22Rv1 (cell line): ENCODE results near the gene TRAK1.

Experiments used
- H3K27ac ChIP-seq: fragments of 450-650 bp; 2 replicates; pipeline ENCODE4 v1.5.1; 2017
- CTCF ChIP-seq: fragments of 450-650 bp; IDR thresholded peaks from 2 replicates; pipeline ENCODE4 v1.5.1; 2017; ENCODE audit warnings: mild to moderate bottlenecking
- ZFX ChIP-seq: fragments of 450-650 bp; IDR thresholded peaks from 2 replicates; pipeline ENCODE4 v1.6.1; 2017; ENCODE audit warnings: antibody characterized with exemption, borderline replicate concordance

TRAK1 gene

GRCh38 chr3:42129014-42129953 is 38.1 kb downstream of the TRAK1 start:
- H3K27ac ChIP-seq: peak overlapping the region; percentile 79

GRCh38 chr3:42130007-42130328 is 38.8 kb downstream of the TRAK1 start:
- TF ChIP-seq CTCF: no peak
- no peak for TF ChIP-seq ZFX
- H3K27ac ChIP-seq: peak overlapping the region; percentile 79

More at GRCh38 chr3:42129014-42129953, 38.1 kb downstream of the TRAK1 start:
- TF ChIP-seq CTCF (no peak), ZFX (no peak)

DNA sequence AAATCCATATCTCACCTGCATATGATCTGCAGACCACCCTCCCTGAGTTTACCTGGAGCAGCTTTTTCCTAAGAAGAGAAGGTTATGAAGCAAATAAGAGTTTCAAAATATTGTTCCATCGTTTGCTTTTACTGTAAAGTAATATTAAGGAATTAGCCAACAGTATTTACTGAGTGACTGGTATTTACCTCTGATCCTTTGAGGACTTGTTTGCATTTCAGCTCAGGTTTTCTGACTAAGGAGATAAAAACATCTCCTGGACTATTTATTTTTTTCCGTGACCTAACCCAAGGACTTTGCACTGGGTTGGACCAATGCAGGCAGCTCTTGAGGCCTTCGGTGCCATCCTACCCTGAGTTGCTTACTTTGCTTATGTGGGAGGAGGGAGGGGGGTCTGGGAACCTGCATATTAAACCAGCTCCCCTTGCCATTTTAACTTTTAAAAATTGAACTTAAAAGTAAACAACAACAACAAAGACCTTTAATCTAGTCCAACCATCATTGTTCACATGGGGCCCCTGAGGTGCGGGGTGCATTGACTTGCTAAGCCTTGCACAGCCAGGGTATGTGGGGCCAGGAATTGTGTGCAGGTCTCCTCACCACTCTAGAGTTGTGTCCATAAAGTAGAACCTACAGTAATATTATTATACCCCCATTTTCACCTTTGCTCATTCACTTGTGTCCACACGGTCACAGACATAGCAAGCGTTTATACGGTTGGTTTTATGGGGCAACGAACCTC is 39.3 kb downstream of the TRAK1 start:
- TF ChIP-seq CTCF (no peak), ZFX (no peak)
- peak overlapping the region; percentile 79 for H3K27ac ChIP-seq

- no peak for TF ChIP-seq ZFX
- no peak for TF ChIP-seq CTCF
- no peak overlapping the region for H3K27ac ChIP-seq
These were observed 42.5 kb downstream of the TRAK1 start for GRCh38 chr3:42133500-42134298.

DNA sequence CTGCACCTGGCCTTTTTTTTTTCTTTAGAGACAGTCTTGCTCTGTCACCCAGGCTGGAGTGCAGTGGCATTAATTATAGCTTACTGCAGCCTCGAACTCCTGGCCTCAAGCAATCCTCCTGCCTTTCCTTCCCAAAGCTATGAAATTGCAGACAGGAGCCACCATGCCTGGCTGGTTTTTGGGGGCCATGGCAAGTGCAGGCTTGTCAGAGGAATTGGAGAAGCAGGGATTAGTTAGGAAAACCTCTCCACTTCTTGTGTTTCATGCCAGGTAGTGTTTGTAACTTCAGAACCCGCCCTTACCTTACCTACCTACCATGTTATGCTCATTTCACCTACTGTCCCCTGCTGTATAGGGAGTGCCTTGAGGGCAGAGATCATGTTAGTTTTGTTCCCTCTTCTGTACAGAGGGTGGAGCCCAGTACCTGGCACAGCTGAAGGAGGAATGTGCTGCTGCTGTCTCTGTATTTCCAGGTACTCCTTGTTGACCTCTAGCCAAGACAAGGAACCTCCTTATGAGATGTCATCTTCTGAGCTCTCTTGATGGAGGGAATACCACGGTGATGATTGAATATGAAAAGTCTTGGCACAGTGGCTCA is 43.8 kb downstream of the TRAK1 start:
- H3K27ac ChIP-seq: peak overlapping the region; percentile 15; the same call in 1 of the 2 replicates
- TF ChIP-seq CTCF: no peak
- no peak for TF ChIP-seq ZFX

- H3K27ac ChIP-seq: no peak overlapping the region
- TF ChIP-seq ZFX (no peak), CTCF (no peak)
These were observed 48.7 kb downstream of the TRAK1 start for GRCh38 chr3:42139621-42140453.
